ENCODE measurements around the gene HIVEP3.
"Not testable (repeated sequence)": the region's sequence is repeated elsewhere in the genome, so short reads cannot be mapped to it uniquely, and the experiment has no call there.

DNA sequence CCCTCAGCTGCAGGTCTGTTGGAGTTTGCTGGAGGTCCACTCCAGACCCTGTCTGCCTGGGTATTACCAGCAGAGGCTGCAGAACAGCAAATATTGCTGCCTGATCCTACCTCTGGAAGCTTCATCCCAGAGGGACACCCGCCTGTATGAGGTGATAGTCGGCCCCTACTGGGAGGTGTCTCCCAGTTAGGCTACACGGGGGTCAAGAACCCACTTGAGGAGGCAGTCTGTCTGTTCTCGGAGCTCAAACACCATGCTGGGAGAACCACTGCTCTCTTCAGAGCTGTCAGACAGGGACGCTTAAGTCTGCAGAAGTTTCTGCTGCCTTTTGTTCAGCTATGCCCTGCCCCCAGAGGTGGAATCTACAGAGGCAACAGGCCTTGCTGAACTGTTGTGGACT lies 364.0 kb downstream of the HIVEP3 start:
- not testable (repeated sequence) for TF ChIP-seq POLR2A (IDR thresholded peaks at IDR 0.05); POLR2AphosphoS5 (IDR thresholded peaks at IDR 0.05; ENCODE audit: insufficient read depth in 1 of 2, low read depth in 1 of 2)
- TF ChIP-seq, protein P1, sequence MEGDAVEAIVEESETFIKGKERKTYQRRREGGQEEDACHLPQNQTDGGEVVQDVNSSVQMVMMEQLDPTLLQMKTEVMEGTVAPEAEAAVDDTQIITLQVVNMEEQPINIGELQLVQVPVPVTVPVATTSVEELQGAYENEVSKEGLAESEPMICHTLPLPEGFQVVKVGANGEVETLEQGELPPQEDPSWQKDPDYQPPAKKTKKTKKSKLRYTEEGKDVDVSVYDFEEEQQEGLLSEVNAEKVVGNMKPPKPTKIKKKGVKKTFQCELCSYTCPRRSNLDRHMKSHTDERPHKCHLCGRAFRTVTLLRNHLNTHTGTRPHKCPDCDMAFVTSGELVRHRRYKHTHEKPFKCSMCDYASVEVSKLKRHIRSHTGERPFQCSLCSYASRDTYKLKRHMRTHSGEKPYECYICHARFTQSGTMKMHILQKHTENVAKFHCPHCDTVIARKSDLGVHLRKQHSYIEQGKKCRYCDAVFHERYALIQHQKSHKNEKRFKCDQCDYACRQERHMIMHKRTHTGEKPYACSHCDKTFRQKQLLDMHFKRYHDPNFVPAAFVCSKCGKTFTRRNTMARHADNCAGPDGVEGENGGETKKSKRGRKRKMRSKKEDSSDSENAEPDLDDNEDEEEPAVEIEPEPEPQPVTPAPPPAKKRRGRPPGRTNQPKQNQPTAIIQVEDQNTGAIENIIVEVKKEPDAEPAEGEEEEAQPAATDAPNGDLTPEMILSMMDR (IDR thresholded peaks at IDR 0.05): not testable (repeated sequence)
